GM23248 (cell line): ENCODE measurements around the gene KIF3B. TPM values are rescaled to one million over a fixed set of nuclear protein-coding genes. Genes with fewer than 3 reads are reported as not detected.
"Not testable (repeated sequence)": the region's sequence is repeated elsewhere in the genome, so short reads cannot be mapped to it uniquely, and the experiment has no call there.

Experiments used
- DNase-seq: peaks from one replicate; pipeline ENCODE4 v3.0.0-alpha.2; 2015
- H2AFZ ChIP-seq: fragments of 200-600 bp; sonication (generic); 2 replicates; pipeline ENCODE4 v1.6.1; 2016; ENCODE audit warnings: antibody characterized with exemption
- H3F3A ChIP-seq: fragments of 200-600 bp; sonication (generic); 2 replicates; pipeline ENCODE4 v1.6.1; 2016; ENCODE audit warnings: mild to moderate bottlenecking, antibody characterized with exemption, mixed run types; ENCODE audit not compliant: insufficient read depth
- H3K27ac ChIP-seq: fragments of 200-600 bp; sonication (generic); 2 replicates; pipeline ENCODE4 v1.5.1; 2016; ENCODE audit warnings: mild to moderate bottlenecking
- H3K27me3 ChIP-seq: fragments of 200-600 bp; sonication (generic); replicated peaks from 2 replicates; pipeline ENCODE4 v1.6.1; 2016; ENCODE audit warnings: mild to moderate bottlenecking; ENCODE audit not compliant: insufficient read depth
- H3K36me3 ChIP-seq: fragments of 200-600 bp; sonication (generic); 2 replicates; pipeline ENCODE4 v1.6.1; 2016; ENCODE audit warnings: low read depth, mild to moderate bottlenecking
- H3K4me1 ChIP-seq: fragments of 200-600 bp; sonication (generic); 2 replicates; pipeline ENCODE4 v1.6.1; 2016; ENCODE audit warnings: mild to moderate bottlenecking; ENCODE audit not compliant: insufficient read depth
- H3K4me2 ChIP-seq: fragments of 200-600 bp; sonication (generic); one replicate; pipeline ENCODE4 v1.6.1; 2016; ENCODE audit warnings: mild to moderate bottlenecking; ENCODE audit not compliant: unreplicated experiment
- H3K4me3 ChIP-seq: fragments of 200-600 bp; sonication (generic); 2 replicates; pipeline ENCODE4 v1.5.1; 2016; ENCODE audit warnings: mild to moderate bottlenecking
- H3K79me2 ChIP-seq: fragments of 200-600 bp; sonication (generic); 2 replicates; pipeline ENCODE4 v1.6.1; 2016; ENCODE audit warnings: mild to moderate bottlenecking; ENCODE audit not compliant: insufficient read depth
- H3K9ac ChIP-seq: fragments of 200-600 bp; sonication (generic); 2 replicates; pipeline ENCODE4 v1.6.1; 2016; ENCODE audit warnings: mild to moderate bottlenecking
- H3K9me2 ChIP-seq: fragments of 200-600 bp; sonication (generic); 2 replicates; pipeline ENCODE4 v1.6.1; 2016; ENCODE audit warnings: mixed run types, mild to moderate bottlenecking, moderate library complexity; ENCODE audit not compliant: insufficient read depth
- H3K9me3 ChIP-seq: fragments of 200-600 bp; sonication (generic); one replicate; pipeline ENCODE4 v1.6.1; 2017; ENCODE audit warnings: low read depth
- H4K20me1 ChIP-seq: fragments of 200-600 bp; sonication (generic); 2 replicates; pipeline ENCODE4 v1.6.0; 2016; ENCODE audit not compliant: insufficient read depth
- EZH2 ChIP-seq: fragments of 200-600 bp; sonication (generic); IDR thresholded peaks from 2 replicates; pipeline ENCODE4 v1.6.1; 2018; ENCODE audit warnings: antibody characterized with exemption, mild to moderate bottlenecking; ENCODE audit not compliant: insufficient read depth, poor library complexity, severe bottlenecking
- EZH2phosphoT487 ChIP-seq: fragments of 200-600 bp; sonication (generic); IDR thresholded peaks from 2 replicates; pipeline ENCODE4 v1.6.1; 2018; ENCODE audit warnings: antibody characterized with exemption, moderate library complexity, mild to moderate bottlenecking, low read depth; ENCODE audit not compliant: insufficient read depth
- WGBS, 2 experiments: methylation state at CpG; one replicate each; pipeline ENCODE4 v1.1.6; 2015 to 2017; ENCODE audit warnings: low lambda C conversion rate in 2 of 2, low coverage in 1 of 2; ENCODE audit errors: missing lambda C conversion rate in 2 of 2; 5-methylcytosine and 5-hydroxymethylcytosine counted together
- in situ Hi-C: fragments of 300-500 bp; cut with MboI; formaldehyde crosslinking; loops from 2 replicates; pipeline ENCODE4 v1.15.0; 2020
- polyA plus RNA-seq: library from polyadenylated mRNA; unstranded; fragments of >200 nt; fragmentation: Nextera tagmentation; extraction: Ambion mirVana; gene quantifications from 2 replicates; pipeline ENCODE4 v1.2.1, GENCODE V29; 2016
- total RNA-seq: library from RNA; depleted of rRNA; stranded (reverse); fragments of >200 nt; shearing (Covaris generic); gene quantifications from 2 replicates; pipeline ENCODE4 v1.2.3, GENCODE V29; 2014

KIF3B gene
- total and polyA plus RNA-seq, 2 experiments from 2014 or later = 8.8 to 28.3 TPM

- H3K9ac ChIP-seq = no peak overlapping the region
- H3K9me3 ChIP-seq = no peaks in the 10 kb centered on the region
- no peaks in the 10 kb centered on the region for H4K20me1 ChIP-seq
- H3K4me2 ChIP-seq = no peak overlapping the region
- peaks cover 11% of the 10 kb centered on the region for H3F3A ChIP-seq
- H3K4me1 ChIP-seq = peaks cover 18% of the 10 kb centered on the region
- no peaks in the 10 kb centered on the region for H3K9me2 ChIP-seq
- no peak overlapping the region for H2AFZ ChIP-seq
- no peak overlapping the region for H3K4me3 ChIP-seq
- in situ Hi-C loops = no loop called here
- no peaks in the 10 kb centered on the region for H3K79me2 ChIP-seq
- TF ChIP-seq EZH2 (no peak), EZH2phosphoT487 (no peak)
- no peaks in the 10 kb centered on the region for H3K36me3 ChIP-seq
- no peaks in the 10 kb centered on the region for H3K27me3 ChIP-seq
- H3K27ac ChIP-seq = no peak overlapping the region
- no peak for DNase-seq
- WGBS, 2 experiments = 95 to 98% methylated on average over 7 of the region's 7 CpGs
Measured at GRCh38 chr20:32338665-32339064, 61.2 kb downstream of the KIF3B start.

DNA sequence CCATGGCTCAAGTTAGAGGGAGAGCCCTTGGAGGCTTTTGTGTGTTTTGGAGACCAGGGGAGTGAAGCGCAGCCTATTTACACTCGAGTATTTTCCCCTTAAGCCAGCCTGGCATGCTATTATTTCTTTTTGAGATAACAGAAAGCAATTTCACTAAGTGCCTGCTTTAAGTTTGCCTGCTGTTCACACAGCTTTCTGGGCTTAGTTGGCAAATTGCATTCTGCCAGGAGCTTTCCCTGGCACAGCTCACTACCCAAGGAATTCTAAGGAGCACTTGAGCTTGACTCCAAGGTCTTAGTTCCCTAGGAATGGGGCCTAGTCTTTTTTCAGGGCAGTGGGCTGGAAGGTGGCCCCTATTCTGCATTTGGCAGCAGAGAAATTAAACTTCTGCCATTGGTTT lies 61.7 kb downstream of the KIF3B start:
- H2AFZ ChIP-seq = no peak overlapping the region
- H3K79me2 ChIP-seq = no peaks in the 10 kb centered on the region
- no peak for TF ChIP-seq EZH2
- H3K4me2 ChIP-seq = no peak overlapping the region
- no peak overlapping the region for H3K4me3 ChIP-seq
- H3K27me3 ChIP-seq = no peaks in the 10 kb centered on the region
- peaks cover 20% of the 10 kb centered on the region for H3K4me1 ChIP-seq
- H3K9me2 ChIP-seq = no peaks in the 10 kb centered on the region
- no peaks in the 10 kb centered on the region for H3K36me3 ChIP-seq
- H3K9ac ChIP-seq = no peak overlapping the region
- 77 to 91% methylated on average over 2 of the region's 2 CpGs for WGBS, 2 experiments
- in situ Hi-C loops = no loop called here
- no peak for DNase-seq
- no peaks in the 10 kb centered on the region for H4K20me1 ChIP-seq
- H3K9me3 ChIP-seq = no peaks in the 10 kb centered on the region
- peaks cover 11% of the 10 kb centered on the region for H3F3A ChIP-seq
- no peak overlapping the region for H3K27ac ChIP-seq

GRCh38 chr20:32341053-32341452 lies 63.6 kb downstream of the KIF3B start:
- H3K9me3 ChIP-seq, H3K9ac ChIP-seq, H3K79me2 ChIP-seq, H3K27me3 ChIP-seq, H3K27ac ChIP-seq, H4K20me1 ChIP-seq, H3K4me3 ChIP-seq, H3K9me2 ChIP-seq, H2AFZ ChIP-seq, H3K4me2 ChIP-seq, in situ Hi-C loops, H3K36me3 ChIP-seq: not testable (repeated sequence)
- DNase-seq = peak; percentile 44
- peaks cover 11% of the 10 kb centered on the region for H3F3A ChIP-seq
- H3K4me1 ChIP-seq = peaks cover 20% of the 10 kb centered on the region
- WGBS, 2 experiments = 79 to 91% methylated on average over 2 of the region's 2 CpGs

DNA sequence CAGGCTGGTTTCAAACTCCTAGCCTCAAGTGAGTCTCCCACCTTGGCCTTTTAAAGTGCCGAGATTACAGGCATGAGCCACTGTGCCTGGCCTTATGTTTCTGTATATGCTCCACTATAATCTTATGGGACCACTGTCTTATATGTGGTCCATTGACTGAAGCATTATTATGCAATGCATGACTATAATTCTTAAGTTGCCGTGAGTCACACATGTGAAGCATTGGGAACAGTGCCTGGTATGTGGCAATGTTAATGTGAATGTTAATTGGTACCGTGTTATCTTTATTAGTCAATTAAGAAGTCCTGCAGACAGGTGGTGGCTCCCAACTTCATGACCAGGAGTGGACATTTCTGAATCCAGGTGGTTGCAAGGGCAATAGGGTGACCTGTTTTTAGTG lies 66.0 kb downstream of the KIF3B start:
- Histone ChIP-seq H3K9me3 (no peaks in the 10 kb centered on the region), H3K4me2 (no peak overlapping the region), H3F3A (peaks cover 11% of the 10 kb centered on the region), H3K4me3 (no peak overlapping the region), H3K9ac (no peak overlapping the region), H3K79me2 (no peaks in the 10 kb centered on the region), H3K27me3 (no peaks in the 10 kb centered on the region), H3K27ac (no peak overlapping the region), H4K20me1 (no peaks in the 10 kb centered on the region), H3K36me3 (no peaks in the 10 kb centered on the region), H2AFZ (no peak overlapping the region), H3K4me1 (peaks cover 20% of the 10 kb centered on the region), H3K9me2 (no peaks in the 10 kb centered on the region)
- TF ChIP-seq EZH2 (no peak), EZH2phosphoT487 (no peak)
- in situ Hi-C loops = no loop called here
- WGBS, 2 experiments = 31% methylated on average over 3 of the region's 3 CpGs
- DNase-seq = peak; percentile 94

DNA sequence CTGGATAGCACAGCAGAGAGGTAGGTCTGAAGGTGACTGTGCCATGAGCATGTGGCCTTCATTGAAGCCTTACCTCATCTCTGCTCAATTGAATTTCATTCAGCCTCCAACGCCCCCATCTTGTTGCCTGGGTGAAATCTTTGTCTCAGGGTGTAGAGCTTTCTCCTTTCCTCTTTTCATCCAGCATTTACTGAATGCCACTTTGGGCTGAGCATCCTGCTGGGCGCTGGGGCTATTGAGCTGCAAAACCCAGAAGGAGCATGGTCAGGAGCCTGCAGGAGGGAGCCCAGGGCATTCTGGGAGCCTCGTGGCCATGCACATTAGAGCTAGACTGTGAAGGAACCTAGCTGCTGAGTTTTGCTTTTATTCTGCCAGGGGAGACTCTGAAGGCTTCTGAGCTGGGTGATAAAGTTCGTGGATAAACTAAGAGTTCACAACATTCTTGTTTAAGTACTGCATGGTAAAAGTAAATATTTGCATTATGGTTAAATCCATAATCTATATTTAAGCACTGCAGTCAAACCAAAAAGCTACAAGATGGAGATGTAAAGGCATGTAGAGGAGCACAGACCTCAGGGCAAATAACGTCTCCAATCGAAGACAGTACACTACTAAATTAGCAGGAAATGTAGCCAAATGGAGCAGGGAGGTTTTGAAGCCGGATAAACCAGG lies 67.5 kb downstream of the KIF3B start:
- in situ Hi-C loops = no loop called here

More for the DNA sequence above, 67.5 kb downstream of the KIF3B start:
- no peak overlapping the region for H2AFZ ChIP-seq
- no peak overlapping the region for H3K9ac ChIP-seq
- TF ChIP-seq EZH2 (no peak), EZH2phosphoT487 (no peak)
- H3K9me3 ChIP-seq = no peaks in the 10 kb centered on the region
- H3K4me1 ChIP-seq = peaks cover 20% of the 10 kb centered on the region
- H3K9me2 ChIP-seq = no peaks in the 10 kb centered on the region
- peaks cover 11% of the 10 kb centered on the region for H3F3A ChIP-seq
- no peaks in the 10 kb centered on the region for H3K79me2 ChIP-seq
- H4K20me1 ChIP-seq = no peaks in the 10 kb centered on the region
- DNase-seq = no peak
- 69 to 76% methylated on average over 7 of the region's 7 CpGs for WGBS, 2 experiments
- H3K27ac ChIP-seq = no peak overlapping the region
- H3K4me2 ChIP-seq = no peak overlapping the region
- H3K27me3 ChIP-seq = no peaks in the 10 kb centered on the region
- H3K4me3 ChIP-seq = no peak overlapping the region
- no peaks in the 10 kb centered on the region for H3K36me3 ChIP-seq
